Measurements from ENCODE around the gene PODXL2.

Gene PODXL2

GRCh38 chr3:127716384-127716783 is 87.4 kb downstream of the PODXL2 start:
- Histone ChIP-seq H3K27me3 (ENCODE audit: control insufficient read depth, insufficient read depth, low read length) (no peaks in the 10 kb centered on the region), H3K27ac (no peak overlapping the region), H3K79me2 (no peaks in the 10 kb centered on the region), H3K9me3 (ENCODE audit: control insufficient read depth, low read length) (no peaks in the 10 kb centered on the region), H3K4me1 (no peaks in the 10 kb centered on the region), H3K4me2 (ENCODE audit: low read length) (no peak overlapping the region), H3K9ac (no peak overlapping the region), H3K4me3 (ENCODE audit: low read depth, low read length) (no peak overlapping the region), H3K36me3 (ENCODE audit: control insufficient read depth, insufficient read depth, low read length) (no peaks in the 10 kb centered on the region), H2AFZ (no peak overlapping the region)
- TF ChIP-seq, protein P1, sequence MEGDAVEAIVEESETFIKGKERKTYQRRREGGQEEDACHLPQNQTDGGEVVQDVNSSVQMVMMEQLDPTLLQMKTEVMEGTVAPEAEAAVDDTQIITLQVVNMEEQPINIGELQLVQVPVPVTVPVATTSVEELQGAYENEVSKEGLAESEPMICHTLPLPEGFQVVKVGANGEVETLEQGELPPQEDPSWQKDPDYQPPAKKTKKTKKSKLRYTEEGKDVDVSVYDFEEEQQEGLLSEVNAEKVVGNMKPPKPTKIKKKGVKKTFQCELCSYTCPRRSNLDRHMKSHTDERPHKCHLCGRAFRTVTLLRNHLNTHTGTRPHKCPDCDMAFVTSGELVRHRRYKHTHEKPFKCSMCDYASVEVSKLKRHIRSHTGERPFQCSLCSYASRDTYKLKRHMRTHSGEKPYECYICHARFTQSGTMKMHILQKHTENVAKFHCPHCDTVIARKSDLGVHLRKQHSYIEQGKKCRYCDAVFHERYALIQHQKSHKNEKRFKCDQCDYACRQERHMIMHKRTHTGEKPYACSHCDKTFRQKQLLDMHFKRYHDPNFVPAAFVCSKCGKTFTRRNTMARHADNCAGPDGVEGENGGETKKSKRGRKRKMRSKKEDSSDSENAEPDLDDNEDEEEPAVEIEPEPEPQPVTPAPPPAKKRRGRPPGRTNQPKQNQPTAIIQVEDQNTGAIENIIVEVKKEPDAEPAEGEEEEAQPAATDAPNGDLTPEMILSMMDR (IDR thresholded peaks at IDR 0.05), result no peak

- Histone ChIP-seq H3K79me2 (no peaks in the 10 kb centered on the region), H3K27ac (no peak overlapping the region), H3K36me3 (ENCODE audit: control insufficient read depth, insufficient read depth, low read length) (no peaks in the 10 kb centered on the region), H3K4me2 (ENCODE audit: low read length) (no peak overlapping the region), H3K9me3 (ENCODE audit: control insufficient read depth, low read length) (no peaks in the 10 kb centered on the region), H3K27me3 (ENCODE audit: control insufficient read depth, insufficient read depth, low read length) (no peaks in the 10 kb centered on the region), H3K4me3 (ENCODE audit: low read depth, low read length) (no peak overlapping the region), H3K9ac (no peak overlapping the region), H2AFZ (no peak overlapping the region), H3K4me1 (no peaks in the 10 kb centered on the region)
- TF ChIP-seq, protein P1 (IDR thresholded peaks at IDR 0.05), result no peak
Measured at GRCh38 chr3:127717357-127718244, 88.6 kb downstream of the PODXL2 start.

- no peak overlapping the region for H3K9ac ChIP-seq
- no peak overlapping the region for H3K4me2 ChIP-seq (ENCODE audit: low read length)
- no peak overlapping the region for H3K27ac ChIP-seq
- H3K4me3 ChIP-seq (ENCODE audit: low read depth, low read length), result no peak overlapping the region
- no peaks in the 10 kb centered on the region for H3K4me1 ChIP-seq
- no peaks in the 10 kb centered on the region for H3K79me2 ChIP-seq
- H3K27me3 ChIP-seq (ENCODE audit: control insufficient read depth, insufficient read depth, low read length), result no peaks in the 10 kb centered on the region
- no peaks in the 10 kb centered on the region for H3K36me3 ChIP-seq (ENCODE audit: control insufficient read depth, insufficient read depth, low read length)
- no peaks in the 10 kb centered on the region for H3K9me3 ChIP-seq (ENCODE audit: control insufficient read depth, low read length)
- H2AFZ ChIP-seq, result no peak overlapping the region
- TF ChIP-seq, protein P1 (IDR thresholded peaks at IDR 0.05), result no peak
Measured at GRCh38 chr3:127718245-127718915, 89.4 kb downstream of the PODXL2 start.

- H3K9ac ChIP-seq, result no peak overlapping the region
- H3K27me3 ChIP-seq (ENCODE audit: control insufficient read depth, insufficient read depth, low read length), result no peaks in the 10 kb centered on the region
- H2AFZ ChIP-seq, result no peak overlapping the region
- H3K79me2 ChIP-seq, result no peaks in the 10 kb centered on the region
- no peak overlapping the region for H3K4me2 ChIP-seq (ENCODE audit: low read length)
- no peak overlapping the region for H3K4me3 ChIP-seq (ENCODE audit: low read depth, low read length)
- TF ChIP-seq, protein P1 (IDR thresholded peaks at IDR 0.05), result no peak
- no peak overlapping the region for H3K27ac ChIP-seq
- no peaks in the 10 kb centered on the region for H3K4me1 ChIP-seq
- H3K9me3 ChIP-seq (ENCODE audit: control insufficient read depth, low read length), result no peaks in the 10 kb centered on the region
- no peaks in the 10 kb centered on the region for H3K36me3 ChIP-seq (ENCODE audit: control insufficient read depth, insufficient read depth, low read length)
Measured at GRCh38 chr3:127718916-127719290, 89.9 kb downstream of the PODXL2 start.
